ENCODE measurements around the gene PCA3.

DNA sequence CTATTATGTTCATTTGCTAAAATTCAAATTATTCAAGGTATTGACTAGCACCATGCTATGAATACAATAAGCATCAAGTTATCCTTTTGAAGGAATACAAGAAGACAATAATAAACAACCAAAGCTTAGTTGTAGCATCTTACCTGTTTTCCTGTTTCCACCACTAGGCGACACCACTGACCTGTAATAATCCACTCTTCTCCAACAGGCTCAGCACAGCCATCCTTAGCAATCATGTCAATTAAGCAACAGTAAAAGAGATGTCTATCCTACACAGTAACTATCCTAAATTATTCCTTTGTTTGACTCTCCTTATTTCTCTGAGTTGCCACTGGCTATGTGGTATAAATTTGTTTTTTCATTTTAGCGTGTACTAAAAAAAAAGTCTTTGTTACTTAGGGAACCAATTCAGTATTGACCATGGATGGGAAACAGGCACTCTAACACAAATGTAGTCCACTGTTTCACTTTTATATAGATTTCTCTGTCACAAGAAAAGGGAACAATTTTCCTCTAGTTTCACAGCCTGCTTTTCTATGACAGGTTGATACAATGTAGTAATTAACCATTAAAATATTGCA lies 46.2 kb downstream of the PCA3 start:
- TF ChIP-seq CTCF (IDR thresholded peaks at IDR 0.05) (peak; percentile 76), FOXP1 (CRISPR knock-in tag; IDR thresholded peaks at IDR 0.05; ENCODE audit: borderline replicate concordance) (no peak), GRHL2 (CRISPR knock-in tag; IDR thresholded peaks at IDR 0.05; ENCODE audit: insufficient replicate concordance, severe bottlenecking) (no peak), NR2C2 (CRISPR knock-in tag; IDR thresholded peaks at IDR 0.05) (no peak), CREB1 (CRISPR knock-in tag; IDR thresholded peaks at IDR 0.05) (no peak), CREM (CRISPR knock-in tag; IDR thresholded peaks at IDR 0.05) (no peak), TEAD4 (CRISPR knock-in tag; IDR thresholded peaks at IDR 0.05) (no peak), MLX (CRISPR knock-in tag; IDR thresholded peaks at IDR 0.05) (no peak), MAX (CRISPR knock-in tag; IDR thresholded peaks at IDR 0.05) (no peak), ETV6 (CRISPR knock-in tag; IDR thresholded peaks at IDR 0.05) (no peak), NR3C1 (CRISPR knock-in tag; conservative IDR thresholded peaks at IDR 0.05; ENCODE audit: low read depth) (no peak)
- TF ChIP-seq, protein P1, sequence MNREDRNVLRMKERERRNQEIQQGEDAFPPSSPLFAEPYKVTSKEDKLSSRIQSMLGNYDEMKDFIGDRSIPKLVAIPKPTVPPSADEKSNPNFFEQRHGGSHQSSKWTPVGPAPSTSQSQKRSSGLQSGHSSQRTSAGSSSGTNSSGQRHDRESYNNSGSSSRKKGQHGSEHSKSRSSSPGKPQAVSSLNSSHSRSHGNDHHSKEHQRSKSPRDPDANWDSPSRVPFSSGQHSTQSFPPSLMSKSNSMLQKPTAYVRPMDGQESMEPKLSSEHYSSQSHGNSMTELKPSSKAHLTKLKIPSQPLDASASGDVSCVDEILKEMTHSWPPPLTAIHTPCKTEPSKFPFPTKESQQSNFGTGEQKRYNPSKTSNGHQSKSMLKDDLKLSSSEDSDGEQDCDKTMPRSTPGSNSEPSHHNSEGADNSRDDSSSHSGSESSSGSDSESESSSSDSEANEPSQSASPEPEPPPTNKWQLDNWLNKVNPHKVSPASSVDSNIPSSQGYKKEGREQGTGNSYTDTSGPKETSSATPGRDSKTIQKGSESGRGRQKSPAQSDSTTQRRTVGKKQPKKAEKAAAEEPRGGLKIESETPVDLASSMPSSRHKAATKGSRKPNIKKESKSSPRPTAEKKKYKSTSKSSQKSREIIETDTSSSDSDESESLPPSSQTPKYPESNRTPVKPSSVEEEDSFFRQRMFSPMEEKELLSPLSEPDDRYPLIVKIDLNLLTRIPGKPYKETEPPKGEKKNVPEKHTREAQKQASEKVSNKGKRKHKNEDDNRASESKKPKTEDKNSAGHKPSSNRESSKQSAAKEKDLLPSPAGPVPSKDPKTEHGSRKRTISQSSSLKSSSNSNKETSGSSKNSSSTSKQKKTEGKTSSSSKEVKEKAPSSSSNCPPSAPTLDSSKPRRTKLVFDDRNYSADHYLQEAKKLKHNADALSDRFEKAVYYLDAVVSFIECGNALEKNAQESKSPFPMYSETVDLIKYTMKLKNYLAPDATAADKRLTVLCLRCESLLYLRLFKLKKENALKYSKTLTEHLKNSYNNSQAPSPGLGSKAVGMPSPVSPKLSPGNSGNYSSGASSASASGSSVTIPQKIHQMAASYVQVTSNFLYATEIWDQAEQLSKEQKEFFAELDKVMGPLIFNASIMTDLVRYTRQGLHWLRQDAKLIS (CRISPR knock-in tag; IDR thresholded peaks at IDR 0.05; ENCODE audit: borderline replicate concordance): no peak
- TF ChIP-seq, protein P2, sequence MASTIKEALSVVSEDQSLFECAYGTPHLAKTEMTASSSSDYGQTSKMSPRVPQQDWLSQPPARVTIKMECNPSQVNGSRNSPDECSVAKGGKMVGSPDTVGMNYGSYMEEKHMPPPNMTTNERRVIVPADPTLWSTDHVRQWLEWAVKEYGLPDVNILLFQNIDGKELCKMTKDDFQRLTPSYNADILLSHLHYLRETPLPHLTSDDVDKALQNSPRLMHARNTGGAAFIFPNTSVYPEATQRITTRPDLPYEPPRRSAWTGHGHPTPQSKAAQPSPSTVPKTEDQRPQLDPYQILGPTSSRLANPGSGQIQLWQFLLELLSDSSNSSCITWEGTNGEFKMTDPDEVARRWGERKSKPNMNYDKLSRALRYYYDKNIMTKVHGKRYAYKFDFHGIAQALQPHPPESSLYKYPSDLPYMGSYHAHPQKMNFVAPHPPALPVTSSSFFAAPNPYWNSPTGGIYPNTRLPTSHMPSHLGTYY (CRISPR knock-in tag; IDR thresholded peaks at IDR 0.05): no peak

Measured in WTC11 (cell line).